ENCODE results near the gene FBXO45.

DNA sequence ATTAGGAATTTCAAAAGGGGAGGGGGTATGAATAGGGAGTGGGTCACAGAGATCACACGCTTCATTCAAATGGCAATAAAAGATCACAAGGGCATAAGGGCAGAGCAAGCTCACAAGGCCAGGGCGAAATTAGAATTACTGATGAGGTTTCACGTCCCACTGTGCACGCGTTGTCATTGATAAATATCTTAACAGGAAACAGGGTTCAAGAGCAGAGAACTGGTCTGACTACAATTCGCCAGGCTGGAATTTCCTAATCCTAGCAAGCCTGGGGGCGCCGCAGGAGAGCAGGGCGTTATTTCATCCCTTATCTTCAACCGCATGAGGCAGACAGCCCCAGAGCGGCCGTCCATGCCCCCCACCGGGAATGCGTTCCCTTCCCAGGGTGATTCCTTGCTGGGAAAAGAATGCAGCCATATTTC lies 35.2 kb upstream of the FBXO45 start:
- no peak for TF ChIP-seq EZH2phosphoT487 (IDR thresholded peaks at IDR 0.05; ENCODE audit: insufficient read depth, low read depth)
- no peak for TF ChIP-seq EZH2 (IDR thresholded peaks at IDR 0.05; ENCODE audit: insufficient read depth, poor library complexity, severe bottlenecking)

Measured in GM23248 (cell line).